Nephron progenitor cell (in vitro differentiated cells): ENCODE data around the gene NAALADL2.
"Not testable (repeated sequence)": the region's sequence is repeated elsewhere in the genome, so short reads cannot be mapped to it uniquely, and the experiment has no call there.

ENCODE experiments used
- DNase-seq: peaks from one replicate; pipeline ENCODE4 v3.0.0; 2021
- H3K27ac Mint-ChIP-seq: 2 replicates; pipeline ENCODE4 v1.8.0; 2021; ENCODE audit warnings: mild to moderate bottlenecking, moderate library complexity, mixed read lengths
- H3K27me3 Mint-ChIP-seq: 2 replicates; pipeline ENCODE4 v1.8.0; 2021; ENCODE audit warnings: mild to moderate bottlenecking, low read depth, mixed read lengths; ENCODE audit not compliant: poor library complexity
- H3K36me3 Mint-ChIP-seq: 2 replicates; pipeline ENCODE4 v1.8.0; 2021; ENCODE audit warnings: low read depth, mixed read lengths
- H3K4me1 Mint-ChIP-seq: 2 replicates; pipeline ENCODE4 v1.8.0; 2021; ENCODE audit warnings: mixed read lengths
- H3K4me3 Mint-ChIP-seq: 2 replicates; pipeline ENCODE4 v1.8.0; 2021; ENCODE audit warnings: mild to moderate bottlenecking, moderate library complexity, mixed read lengths
- H3K9me3 Mint-ChIP-seq: 2 replicates; pipeline ENCODE4 v1.8.0; 2021; ENCODE audit warnings: mild to moderate bottlenecking, moderate library complexity, mixed read lengths
- TF ChIP-seq, protein P1 (sequence below): fragments of 200-600 bp; sonication (generic); IDR thresholded peaks from 2 replicates; pipeline ENCODE4 v1.5.0; 2021; ENCODE audit warnings: antibody characterized with exemption

Gene NAALADL2

DNA sequence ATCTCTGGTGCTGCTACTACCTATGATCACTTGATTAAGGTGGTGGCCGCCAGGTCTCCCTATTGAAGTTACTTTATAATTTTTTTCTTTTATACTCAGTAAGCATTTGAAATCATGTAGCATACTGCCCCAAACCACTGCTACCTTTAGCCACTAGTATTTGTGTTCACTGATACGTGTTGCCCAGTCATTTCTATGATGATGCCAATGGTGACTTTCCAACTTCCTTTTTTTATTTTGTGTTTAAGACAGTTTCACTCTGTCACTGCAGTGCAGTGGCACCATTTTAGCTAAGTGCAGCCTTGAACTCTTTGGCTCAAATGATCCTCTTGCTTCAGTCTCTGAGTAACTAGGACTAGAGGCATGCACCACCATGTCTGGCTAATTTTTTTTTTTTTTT is 598.2 kb downstream of the NAALADL2 start:
- H3K9me3 Mint-ChIP-seq, result peaks cover 17% of the 10 kb centered on the region
- peaks cover 3% of the 10 kb centered on the region for H3K27me3 Mint-ChIP-seq
- no peak overlapping the region for H3K4me3 Mint-ChIP-seq
- H3K36me3 Mint-ChIP-seq, result no peaks in the 10 kb centered on the region
- no peak overlapping the region for H3K27ac Mint-ChIP-seq
- DNase-seq, result no peak
- H3K4me1 Mint-ChIP-seq, result no peaks in the 10 kb centered on the region
- TF ChIP-seq, protein P1, sequence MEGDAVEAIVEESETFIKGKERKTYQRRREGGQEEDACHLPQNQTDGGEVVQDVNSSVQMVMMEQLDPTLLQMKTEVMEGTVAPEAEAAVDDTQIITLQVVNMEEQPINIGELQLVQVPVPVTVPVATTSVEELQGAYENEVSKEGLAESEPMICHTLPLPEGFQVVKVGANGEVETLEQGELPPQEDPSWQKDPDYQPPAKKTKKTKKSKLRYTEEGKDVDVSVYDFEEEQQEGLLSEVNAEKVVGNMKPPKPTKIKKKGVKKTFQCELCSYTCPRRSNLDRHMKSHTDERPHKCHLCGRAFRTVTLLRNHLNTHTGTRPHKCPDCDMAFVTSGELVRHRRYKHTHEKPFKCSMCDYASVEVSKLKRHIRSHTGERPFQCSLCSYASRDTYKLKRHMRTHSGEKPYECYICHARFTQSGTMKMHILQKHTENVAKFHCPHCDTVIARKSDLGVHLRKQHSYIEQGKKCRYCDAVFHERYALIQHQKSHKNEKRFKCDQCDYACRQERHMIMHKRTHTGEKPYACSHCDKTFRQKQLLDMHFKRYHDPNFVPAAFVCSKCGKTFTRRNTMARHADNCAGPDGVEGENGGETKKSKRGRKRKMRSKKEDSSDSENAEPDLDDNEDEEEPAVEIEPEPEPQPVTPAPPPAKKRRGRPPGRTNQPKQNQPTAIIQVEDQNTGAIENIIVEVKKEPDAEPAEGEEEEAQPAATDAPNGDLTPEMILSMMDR, result no peak

DNA sequence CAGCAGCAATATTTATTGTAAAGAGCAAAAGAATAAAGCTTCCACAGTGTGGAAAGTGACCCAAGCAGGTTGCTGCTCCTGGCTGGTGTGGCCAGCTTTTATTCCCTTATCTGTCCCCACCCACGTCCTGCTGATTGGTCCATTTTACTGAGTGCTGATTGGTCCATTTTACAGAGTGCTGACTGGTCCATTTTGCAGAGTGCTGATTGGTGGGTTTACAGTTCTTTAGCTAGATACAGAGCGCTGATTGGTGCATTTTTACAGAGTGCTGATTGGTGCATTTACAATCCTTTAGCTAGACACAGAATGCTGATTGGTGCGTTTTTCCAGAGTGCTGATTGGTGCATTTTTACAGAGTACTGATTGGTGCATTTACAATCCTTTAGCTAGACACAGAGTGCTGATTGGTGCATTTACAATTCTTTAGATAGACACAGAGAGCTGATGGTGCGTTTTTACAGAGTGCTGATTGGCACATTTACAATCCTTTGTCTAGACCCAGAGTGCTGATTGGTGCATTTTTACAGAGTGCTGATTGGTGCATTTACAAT is 601.8 kb downstream of the NAALADL2 start:
- not testable (repeated sequence) for DNase-seq, H3K27ac Mint-ChIP-seq, H3K36me3 Mint-ChIP-seq, H3K4me3 Mint-ChIP-seq, H3K27me3 Mint-ChIP-seq, H3K4me1 Mint-ChIP-seq
- H3K9me3 Mint-ChIP-seq, result peaks cover 17% of the 10 kb centered on the region

DNA sequence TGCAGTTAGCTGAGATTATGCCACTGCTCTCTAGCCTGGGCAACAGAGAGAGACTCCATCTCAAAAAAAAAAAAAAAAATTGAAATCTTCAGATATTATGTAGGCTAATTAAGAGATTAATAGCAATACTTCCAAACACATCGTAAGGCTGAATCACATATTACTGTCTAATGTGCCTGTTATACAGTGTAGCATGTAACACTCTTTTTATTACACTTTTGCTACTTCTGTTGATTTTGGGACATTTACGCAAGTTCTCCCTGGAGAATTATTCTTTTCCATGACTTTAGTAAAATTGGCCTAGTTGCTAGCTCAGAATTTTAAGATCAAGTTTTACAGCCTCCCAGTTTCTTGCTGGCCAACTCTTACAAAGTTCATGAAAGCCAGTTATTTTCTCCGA is 605.2 kb downstream of the NAALADL2 start:
- no peak overlapping the region for H3K27ac Mint-ChIP-seq
- no peaks in the 10 kb centered on the region for H3K27me3 Mint-ChIP-seq
- H3K4me3 Mint-ChIP-seq, result no peak overlapping the region
- no peaks in the 10 kb centered on the region for H3K4me1 Mint-ChIP-seq
- no peaks in the 10 kb centered on the region for H3K36me3 Mint-ChIP-seq
- no peak for DNase-seq
- TF ChIP-seq, protein P1, result no peak
- peaks cover 17% of the 10 kb centered on the region for H3K9me3 Mint-ChIP-seq

DNA sequence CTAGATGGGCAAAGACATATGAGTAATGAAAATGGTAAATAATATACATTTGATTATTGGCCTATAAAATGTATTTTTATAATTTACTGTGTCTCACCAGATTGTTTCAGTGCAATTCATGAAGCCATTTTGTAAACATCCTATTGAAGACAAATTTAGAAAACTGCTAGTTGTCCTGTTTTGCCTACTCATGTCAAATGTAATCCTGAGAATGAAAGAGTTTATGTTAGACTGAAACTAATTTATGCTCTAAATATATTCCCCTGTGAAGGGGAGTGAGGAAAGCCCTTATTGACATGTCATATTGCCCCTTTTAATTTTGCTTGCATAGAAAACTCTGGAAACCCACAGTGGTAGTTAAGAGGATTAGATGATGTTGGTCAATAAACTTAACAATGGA is 610.0 kb downstream of the NAALADL2 start:
- no peak for DNase-seq
- H3K9me3 Mint-ChIP-seq, result no peaks in the 10 kb centered on the region
- no peaks in the 10 kb centered on the region for H3K4me1 Mint-ChIP-seq
- no peaks in the 10 kb centered on the region for H3K27me3 Mint-ChIP-seq
- no peak overlapping the region for H3K27ac Mint-ChIP-seq
- no peak overlapping the region for H3K4me3 Mint-ChIP-seq
- no peaks in the 10 kb centered on the region for H3K36me3 Mint-ChIP-seq
- TF ChIP-seq, protein P1, result no peak

DNA sequence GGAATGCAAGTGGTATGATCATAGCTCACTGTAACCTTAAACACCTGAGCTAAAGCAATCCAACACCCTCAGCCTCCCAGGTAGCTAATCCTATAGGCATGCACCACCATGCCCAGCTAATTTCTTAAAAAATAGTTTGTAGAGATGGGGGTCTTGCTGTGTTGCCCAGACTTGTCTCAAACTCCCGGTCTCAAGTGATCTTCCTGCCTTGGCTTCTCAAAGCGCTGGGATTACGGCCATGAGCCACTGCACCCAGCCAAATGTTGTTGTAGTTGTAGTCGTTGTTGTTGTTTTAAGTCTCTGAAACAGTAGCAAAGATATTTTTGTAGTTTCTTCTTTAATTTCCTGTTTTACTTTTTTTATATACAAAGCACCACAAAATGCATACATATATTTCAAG is 616.6 kb downstream of the NAALADL2 start:
- Mint-ChIP-seq H3K9me3 (no peaks in the 10 kb centered on the region), H3K4me1 (no peaks in the 10 kb centered on the region), H3K27ac (no peak overlapping the region), H3K27me3 (no peaks in the 10 kb centered on the region), H3K4me3 (no peak overlapping the region), H3K36me3 (no peaks in the 10 kb centered on the region)
- TF ChIP-seq, protein P1, result no peak
- DNase-seq, result no peak

DNA sequence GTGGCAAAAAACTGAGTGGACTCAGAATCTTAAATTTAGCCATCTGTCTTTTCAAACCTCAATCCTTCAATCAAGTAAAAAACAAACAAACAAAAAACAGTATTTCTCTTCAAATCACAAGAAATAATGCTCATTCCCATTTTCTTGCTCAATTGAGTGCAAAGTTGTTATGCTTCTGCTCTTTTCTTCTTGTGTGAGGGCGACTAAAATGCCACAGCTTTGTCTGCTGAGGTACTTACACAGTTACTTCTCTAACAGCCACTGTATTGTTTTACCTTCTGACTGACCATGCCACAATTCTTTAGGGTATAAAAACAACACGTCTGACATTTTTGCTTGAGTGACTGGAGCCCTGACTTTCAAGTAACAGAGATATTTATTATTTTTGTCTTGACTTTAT is 617.4 kb downstream of the NAALADL2 start:
- no peaks in the 10 kb centered on the region for H3K4me1 Mint-ChIP-seq
- DNase-seq, result no peak
- no peak overlapping the region for H3K4me3 Mint-ChIP-seq
- no peaks in the 10 kb centered on the region for H3K27me3 Mint-ChIP-seq
- no peaks in the 10 kb centered on the region for H3K36me3 Mint-ChIP-seq
- no peaks in the 10 kb centered on the region for H3K9me3 Mint-ChIP-seq
- H3K27ac Mint-ChIP-seq, result no peak overlapping the region
- TF ChIP-seq, protein P1, result no peak
